Measurements from ENCODE around the gene ABCB8. TPM values are rescaled to one million over a fixed set of nuclear protein-coding genes. Genes with fewer than 3 reads are reported as not detected.
"Not testable (repeated sequence)": the region's sequence is repeated elsewhere in the genome, so short reads cannot be mapped to it uniquely, and the experiment has no call there.

Gene ABCB8
- total RNA-seq, 1 experiment from 2014 or later = 25.2 TPM

DNA sequence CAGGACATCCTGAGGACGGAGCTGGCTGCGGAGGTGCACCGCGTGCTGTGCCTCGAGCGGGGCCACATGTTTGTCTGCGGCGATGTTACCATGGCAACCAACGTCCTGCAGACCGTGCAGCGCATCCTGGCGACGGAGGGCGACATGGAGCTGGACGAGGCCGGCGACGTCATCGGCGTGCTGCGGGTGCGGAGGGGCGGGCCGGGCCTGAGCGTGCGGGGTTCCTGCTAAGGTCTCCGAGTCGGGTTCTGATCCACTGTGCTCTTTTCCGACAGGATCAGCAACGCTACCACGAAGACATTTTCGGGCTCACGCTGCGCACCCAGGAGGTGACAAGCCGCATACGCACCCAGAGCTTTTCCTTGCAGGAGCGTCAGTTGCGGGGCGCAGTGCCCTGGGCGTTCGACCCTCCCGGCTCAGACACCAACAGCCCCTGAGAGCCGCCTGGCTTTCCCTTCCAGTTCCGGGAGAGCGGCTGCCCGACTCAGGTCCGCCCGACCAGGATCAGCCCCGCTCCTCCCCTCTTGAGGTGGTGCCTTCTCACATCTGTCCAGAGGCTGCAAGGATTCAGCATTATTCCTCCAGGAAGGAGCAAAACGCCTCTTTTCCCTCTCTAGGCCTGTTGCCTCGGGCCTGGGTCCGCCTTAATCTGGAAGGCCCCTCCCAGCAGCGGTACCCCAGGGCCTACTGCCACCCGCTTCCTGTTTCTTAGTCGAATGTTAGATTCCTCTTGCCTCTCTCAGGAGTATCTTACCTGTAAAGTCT lies 14.3 kb upstream of the ABCB8 start:
- no peak for DNase-seq (ENCODE audit: low spot score)

DNA sequence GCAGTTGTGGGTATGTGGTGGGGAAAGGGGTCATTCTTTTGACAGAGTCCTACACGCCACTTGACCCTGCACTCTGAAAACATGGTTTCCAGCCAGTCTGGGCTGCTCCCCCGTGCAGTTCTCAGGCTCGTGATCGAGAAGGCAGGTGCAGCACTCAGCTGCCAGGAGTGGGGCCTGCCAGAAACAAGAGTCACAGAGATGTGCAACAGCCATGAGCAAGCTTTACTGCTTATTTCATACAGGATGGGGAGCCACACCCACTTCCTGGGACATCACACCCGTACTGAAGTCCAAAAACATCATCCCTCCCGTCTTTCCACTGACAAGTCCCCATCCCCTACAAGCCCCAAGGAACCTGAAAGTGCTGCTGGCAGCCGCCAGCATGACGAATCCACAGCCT lies 13.3 kb upstream of the ABCB8 start:
- no peak for DNase-seq (ENCODE audit: low spot score)

- no peak for DNase-seq (ENCODE audit: low spot score)
These were observed 12.3 kb upstream of the ABCB8 start for GRCh38 chr7:151015967-151016366.

- no peak for DNase-seq (ENCODE audit: low spot score)
These were observed 11.7 kb upstream of the ABCB8 start for GRCh38 chr7:151016505-151016904.

- no peak for DNase-seq (ENCODE audit: low spot score)
These were observed 11.3 kb upstream of the ABCB8 start for GRCh38 chr7:151016942-151017341.

- DNase-seq (ENCODE audit: low spot score) = no peak
These were observed 10.8 kb upstream of the ABCB8 start for GRCh38 chr7:151017370-151017952.

GRCh38 chr7:151017953-151018420 lies 10.3 kb upstream of the ABCB8 start:
- DNase-seq (ENCODE audit: low spot score) = no peak

DNA sequence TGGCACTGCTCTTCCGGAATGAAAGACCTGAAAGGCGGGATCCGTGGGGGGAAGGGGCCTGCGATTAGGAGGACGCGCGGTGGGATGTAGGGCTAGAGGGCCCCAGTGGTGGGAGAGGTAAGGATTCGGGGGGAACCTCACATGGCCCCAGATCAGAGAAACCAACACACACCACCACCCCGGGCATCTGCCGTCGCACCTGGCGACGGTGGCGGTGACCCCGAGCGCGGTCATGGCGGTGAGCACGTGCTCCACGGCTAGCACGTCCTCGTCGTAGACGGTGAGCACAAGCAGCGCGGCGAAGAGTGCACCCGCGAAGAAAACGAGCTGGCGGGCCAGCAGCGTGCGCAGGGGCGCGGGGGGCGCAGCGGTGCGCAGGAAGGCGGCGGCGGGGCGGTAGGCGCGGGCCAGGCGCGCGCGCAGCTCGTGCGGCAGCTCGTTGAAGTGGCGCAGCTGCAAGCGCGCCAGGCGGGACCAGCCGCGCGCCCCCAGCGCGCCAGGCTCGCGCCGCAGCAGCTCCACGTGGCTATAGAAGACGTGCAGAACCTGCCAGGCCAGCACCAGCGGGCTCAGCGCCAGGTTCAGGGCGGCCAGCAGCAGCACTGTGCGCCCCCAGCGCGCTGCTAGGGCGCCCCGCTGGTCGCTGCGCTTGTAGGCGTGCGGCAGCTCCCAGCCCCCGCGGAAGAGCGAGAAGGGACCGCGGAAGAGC lies 9.7 kb upstream of the ABCB8 start:
- no peak for DNase-seq (ENCODE audit: low spot score)

- DNase-seq (ENCODE audit: low spot score) = no peak
These were observed 9.2 kb upstream of the ABCB8 start for GRCh38 chr7:151019130-151019447.

DNA sequence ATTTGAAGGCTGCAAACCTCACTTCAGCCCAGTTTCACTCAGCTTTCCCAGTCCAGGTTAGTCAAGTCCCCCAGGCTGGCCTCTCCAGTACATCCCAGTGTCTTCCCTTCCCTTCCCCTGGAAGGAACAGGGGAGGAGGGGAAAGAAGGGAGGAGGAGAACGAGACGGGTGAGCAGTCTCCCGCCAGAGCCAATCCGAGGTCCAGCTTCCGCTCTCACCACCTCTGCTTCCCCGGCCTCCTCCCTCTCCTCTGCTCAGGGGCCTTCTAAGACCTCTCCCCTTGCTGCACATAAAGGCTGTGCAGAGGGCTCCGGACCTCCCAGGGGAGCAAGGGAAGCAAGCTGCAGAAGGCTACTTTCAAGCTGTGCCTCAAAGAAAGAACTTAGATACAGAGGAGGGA lies 8.0 kb upstream of the ABCB8 start:
- DNase-seq (ENCODE audit: low spot score) = no peak

DNA sequence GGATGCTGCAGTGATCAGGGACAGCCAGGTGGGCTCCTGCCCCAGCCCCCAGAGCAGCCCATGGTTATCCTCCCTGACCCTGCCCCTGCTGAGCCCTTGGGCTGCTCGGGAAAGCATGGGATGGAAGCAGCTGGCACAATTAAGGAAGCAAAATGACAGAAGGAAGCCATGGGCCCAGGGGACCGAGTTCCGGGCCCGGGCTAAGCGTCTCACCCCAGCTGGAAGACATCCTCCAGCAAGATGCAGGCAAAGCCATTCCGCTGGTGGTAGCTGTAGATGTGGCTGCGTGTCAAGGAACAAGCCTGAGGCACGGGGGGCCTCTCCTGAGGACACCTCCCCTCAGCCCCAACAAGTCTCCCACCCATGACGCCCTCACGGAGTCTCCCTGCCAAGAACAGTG lies 5.0 kb upstream of the ABCB8 start:
- DNase-seq (ENCODE audit: low spot score) = no peak

- no peak for DNase-seq (ENCODE audit: low spot score)
These were observed 3.7 kb upstream of the ABCB8 start, which contains the start of gene ATG9B for GRCh38 chr7:151024435-151025056. Gene ATG9B, minus strand, starts transcription at chr7:151024494. Its CDS starts 71 bp downstream, at chr7:151024423.

DNA sequence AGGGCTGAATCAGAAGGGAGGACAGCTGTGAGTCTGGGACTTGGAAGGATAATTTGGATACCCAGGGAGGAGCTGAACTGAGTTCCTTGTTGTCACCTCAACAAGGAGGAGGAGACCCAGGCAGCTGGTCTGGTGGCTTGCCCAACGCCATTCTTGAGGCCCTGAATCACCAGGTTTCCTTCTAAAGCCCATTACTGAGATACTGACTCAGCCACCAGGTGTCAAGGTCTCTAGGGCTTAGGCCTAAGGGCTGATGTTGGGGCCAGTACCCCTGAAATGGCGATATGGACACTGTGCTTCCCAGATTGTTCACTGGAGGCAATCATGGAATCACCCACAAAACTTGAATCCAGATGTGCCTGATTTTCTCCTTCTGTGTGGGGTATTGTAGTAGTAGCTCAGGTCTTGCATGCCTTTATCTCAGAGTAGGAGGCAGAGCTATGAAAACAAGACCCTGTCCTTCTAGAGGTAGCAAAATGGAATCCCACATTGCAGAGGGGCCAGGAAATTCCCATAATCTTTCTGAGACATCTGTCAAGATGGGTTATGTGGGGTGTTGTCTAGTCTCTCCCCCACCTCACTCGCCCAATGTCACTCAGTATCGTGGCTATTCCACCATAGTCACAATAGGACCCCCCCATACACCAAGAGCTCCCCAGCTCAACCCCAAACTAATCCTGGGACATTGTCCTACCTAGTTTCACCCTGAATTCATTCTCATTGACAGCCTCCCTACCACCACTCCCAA lies 2.2 kb upstream of the ABCB8 start:
- no peak for DNase-seq (ENCODE audit: low spot score)

GRCh38 chr7:151026771-151027727 lies 1.2 kb upstream of the ABCB8 start:
- not testable (repeated sequence) for DNase-seq (ENCODE audit: low spot score)

GRCh38 chr7:151027728-151028130 lies 521 bp upstream of the ABCB8 start:
- DNase-seq (ENCODE audit: low spot score) = not testable (repeated sequence)

DNA sequence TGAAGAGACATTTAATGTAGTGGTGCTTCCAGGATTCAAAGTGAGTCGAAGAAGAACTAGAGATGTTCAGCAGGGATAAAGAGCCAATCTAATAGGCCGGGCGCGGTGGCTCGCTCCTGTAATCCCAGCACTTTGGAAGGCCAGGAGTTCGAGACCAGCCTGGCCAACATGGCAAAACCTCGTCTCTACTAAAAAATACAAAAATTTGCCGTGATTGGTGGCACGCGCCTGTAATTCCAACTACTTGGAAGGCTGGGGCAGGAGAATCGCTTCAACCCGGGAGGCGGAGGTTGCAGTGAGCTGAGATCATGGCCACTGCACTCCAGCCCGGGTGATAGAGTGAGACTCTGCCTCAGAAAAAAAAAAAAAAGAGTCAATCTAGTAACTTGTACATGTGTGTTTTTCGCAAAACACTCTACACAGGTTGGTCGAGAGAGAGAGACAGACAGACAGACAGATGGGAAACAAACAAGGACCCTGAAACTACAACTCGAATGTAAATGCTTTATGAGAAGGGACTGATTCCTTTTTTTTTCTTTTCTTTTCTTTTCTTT lies 775 bp downstream of the ABCB8 start:
- DNase-seq (ENCODE audit: low spot score) = no peak

DNA sequence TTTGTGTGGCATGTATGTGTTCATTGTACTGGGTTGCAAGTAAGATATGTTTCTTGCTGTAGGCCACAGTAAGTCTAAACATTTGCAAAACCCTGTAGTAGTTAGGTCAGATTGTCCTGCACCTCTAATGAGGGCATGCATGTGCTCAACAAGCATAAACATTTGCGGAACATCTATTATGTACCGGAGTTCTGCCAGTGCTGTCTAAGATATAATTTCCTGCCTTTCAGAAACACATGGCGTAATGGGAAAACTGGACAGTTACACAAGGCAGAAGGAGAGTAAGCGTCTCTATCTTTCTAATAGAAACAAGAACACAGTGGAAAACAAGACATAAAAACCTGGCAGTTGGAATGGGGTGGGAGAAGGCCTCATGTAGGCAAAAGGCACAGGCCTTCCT lies 2.8 kb downstream of the ABCB8 start:
- DNase-seq (ENCODE audit: low spot score) = no peak

DNA sequence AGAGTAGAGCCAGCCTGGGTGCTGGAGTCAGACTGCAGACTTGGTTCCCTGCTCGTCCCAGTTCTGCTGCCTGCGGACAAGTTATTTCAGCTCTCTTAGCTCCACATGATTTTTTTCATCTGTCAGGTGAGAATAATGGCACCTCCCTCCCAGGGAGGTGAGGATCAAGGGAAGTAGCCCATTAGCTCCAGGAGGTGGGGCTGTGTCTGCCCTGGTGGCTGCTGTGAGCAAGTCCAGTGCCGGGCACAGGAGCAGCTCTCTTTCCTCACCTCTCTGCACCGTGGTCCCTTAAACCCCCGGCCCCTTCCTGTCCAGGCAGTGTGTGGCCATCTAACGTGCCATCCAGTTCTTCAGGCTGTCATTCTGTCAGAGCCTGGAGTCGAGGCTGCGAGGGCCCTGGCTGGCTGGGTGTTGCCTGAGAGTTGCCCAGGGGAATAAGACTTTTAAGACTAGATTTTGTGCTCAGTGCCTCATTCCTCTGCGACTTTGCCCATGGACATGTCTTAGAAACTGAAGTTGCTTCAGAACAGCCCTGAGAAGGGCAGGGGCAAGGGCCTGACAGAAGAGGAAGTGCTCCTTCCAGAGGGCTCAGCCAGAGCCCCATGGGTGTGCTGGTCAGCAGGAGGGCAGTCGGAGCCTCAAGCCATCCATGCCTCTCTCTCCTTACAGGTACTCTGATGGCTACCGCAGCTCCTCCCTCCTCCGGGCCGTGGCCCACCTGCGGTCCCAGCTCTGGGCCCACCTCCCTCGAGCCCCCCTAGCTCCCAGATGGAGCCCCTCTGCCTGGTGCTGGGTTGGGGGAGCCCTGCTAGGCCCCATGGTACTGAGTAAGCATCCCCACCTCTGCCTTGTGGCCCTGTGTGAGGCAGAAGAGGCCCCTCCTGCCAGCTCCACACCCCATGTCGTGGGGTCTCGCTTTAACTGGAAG lies 5.0 kb downstream of the ABCB8 start:
- DNase-seq (ENCODE audit: low spot score) = no peak

DNA sequence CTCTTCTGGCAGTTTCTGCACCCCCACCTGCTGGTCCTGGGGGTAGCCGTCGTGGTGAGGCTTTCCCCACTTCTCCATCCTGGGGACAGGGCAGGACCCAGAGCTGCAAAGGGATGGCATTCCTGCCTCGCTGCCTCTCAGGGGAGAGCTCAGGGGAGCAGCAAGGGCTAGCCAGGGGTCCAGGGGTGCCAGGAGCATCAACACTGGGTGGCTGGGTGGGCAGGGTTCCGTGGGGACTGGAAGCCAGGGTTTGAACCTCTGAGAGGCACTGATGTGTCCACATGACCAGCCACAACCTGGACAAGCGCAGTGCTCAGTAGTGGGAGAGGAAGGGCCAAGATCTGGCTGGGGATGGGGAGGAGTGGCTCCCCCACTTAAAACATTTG lies 5.6 kb downstream of the ABCB8 start:
- DNase-seq (ENCODE audit: low spot score) = no peak
